ENCODE results near the gene EIF2AK3. TPM values are rescaled to one million over a fixed set of nuclear protein-coding genes. Genes with fewer than 3 reads are reported as not detected.
"Not testable (repeated sequence)": the region's sequence is repeated elsewhere in the genome, so short reads cannot be mapped to it uniquely, and the experiment has no call there.

EIF2AK3 gene
- total RNA-seq, 1 experiment from 2014 or later = 10.2 TPM

DNA sequence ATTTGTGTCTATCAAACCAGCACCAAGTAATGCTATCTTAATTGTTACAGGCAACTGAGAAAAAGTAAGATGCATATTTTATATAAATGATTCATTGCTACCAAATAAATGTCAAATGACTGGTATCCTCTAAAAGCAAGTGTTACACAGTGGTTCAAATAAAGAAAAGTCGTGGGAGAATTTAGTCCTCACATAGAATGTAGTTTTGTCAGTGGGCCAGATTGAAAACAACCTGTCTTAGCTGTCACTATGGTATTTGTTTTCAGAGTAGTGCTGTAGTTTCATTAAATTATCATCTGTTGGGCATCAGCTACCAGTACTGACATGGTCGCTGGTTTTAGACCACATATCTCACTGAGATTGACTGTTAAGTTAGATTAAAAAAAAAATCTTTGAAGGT is 10.2 kb upstream of the EIF2AK3 start:
- DNase-seq (ENCODE audit: low spot score) = no peak

DNA sequence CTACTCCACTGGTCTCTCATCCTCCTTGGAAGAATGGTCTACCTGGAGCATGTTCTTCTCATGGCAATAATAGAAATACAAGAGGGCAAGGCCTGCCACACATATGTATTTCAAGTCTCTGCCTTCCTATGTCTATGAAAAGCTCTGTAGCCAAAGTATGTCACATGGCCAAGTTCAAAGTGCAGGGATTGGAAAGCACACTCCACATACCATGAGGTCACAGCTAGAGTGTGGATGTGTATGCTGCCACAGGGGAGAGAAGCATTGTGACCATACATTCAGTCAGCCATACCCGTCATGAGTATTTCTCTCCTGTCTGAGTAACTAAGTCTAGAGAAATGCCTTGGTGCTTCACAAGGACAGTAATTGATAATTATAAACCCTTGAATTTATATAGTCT is 8.8 kb upstream of the EIF2AK3 start:
- DNase-seq (ENCODE audit: low spot score) = no peak

DNA sequence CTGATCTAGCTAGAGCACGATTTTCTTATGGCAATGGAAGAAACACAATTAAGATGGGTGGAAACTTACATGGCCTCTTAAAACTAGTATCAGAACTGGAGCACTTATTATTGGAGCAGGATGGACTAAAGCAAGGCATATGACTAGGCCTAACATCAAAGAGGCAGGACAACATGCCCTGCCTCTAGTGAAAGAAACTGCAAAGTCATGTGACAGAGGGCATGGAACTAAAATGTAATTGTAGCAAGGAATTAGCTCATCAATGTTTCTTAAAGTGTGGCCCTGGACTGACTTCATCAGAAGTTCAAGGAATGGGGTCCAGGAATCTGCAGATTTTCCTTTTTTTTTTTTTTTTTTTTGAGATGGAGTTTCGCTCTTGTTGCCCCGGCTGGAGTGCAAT is 5.3 kb upstream of the EIF2AK3 start:
- no peak for DNase-seq (ENCODE audit: low spot score)

DNA sequence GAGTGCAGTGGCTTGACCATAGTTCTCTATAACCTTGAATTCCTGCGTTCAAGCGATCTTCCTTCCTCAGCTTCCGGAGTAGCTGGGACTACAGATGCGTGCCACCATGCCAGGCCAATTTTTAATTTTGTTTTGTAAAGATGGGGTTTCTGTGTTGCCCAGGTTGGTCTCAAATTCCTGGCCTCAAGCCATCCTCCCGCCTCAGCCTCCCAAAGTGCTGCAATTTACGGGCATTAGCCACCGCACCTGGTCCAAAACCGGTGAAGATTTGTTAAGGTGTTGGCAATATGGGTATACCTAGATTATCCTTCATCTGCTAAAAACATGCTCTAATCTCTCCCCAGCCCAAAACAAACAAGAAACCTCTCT is 1.3 kb upstream of the EIF2AK3 start:
- no peak for DNase-seq (ENCODE audit: low spot score)

DNA sequence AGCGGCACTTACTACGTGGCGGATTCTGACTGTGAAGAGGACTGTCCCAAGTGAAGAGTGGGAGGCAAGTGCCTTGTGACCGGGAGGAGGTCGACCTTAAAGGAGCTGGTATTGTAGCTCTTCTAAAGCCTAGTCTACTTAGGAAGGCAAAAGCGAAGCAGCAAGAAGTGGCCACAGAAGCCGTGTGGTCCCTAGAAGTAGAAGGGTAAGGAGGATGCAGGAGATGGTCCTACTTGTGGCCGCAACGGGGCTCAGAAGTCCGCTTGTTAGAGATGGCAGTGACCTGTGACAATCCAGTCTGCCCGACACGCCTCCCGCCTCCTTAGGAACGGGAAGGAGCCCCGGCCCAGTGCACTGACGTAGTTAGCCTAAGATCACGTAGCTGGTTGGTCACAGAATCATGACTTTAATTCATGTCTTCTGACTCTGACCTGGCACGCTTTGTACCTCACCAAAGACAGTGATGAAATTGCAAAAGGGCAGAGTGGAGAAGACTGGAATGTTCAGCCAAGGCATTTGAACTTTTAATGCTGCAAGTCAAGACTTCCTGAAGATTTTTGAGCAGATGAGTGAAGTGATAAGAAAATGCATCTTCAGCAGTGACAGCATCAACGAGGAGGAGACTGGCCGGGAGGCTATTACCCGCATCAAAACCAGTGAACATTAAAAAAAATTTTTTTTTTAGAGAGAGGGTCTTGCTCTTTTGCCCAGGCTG is 749 bp upstream of the EIF2AK3 start:
- DNase-seq (ENCODE audit: low spot score) = no peak

DNA sequence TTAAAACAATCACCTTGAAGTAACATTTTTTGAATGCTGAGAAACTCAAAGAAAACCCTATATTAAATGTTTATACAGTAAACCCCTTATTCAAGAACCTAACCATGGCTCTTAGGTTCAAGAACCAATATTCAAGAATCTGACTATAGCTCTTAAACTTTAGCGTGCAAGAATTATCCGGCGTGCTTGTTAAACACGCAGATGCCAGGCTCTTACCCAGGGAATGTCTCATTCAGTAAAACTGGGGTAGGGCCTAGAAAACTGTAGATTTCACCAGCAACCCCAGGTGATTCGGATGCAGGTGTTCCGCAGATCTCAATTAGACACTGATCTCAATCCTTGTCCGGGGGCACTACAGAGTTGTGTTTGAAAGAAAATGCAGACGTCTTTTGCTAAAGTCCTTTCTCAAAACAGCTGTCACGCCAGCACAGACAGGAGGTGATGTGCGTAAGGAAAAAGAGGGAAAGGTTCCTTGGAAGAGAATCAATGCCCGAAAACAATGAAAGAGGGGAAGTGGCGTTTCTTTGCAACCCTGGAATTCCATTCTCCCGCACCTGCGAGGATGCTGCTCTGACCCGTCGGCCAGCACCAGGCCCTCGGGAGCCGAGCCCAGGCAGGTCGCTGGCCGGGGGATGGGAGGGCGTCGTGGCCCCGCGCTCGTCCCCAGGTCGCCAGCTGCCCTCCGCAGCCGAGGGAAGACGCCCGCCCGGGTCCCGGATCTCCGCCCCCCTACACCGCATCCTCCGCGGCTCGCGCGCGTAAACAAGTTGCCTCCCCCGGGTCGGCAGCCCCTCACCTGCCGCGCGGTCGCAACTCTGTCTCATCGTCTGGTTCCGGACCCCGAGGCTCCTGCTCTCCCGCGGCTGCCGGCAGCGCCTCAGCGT is 851 bp downstream of the EIF2AK3 start:
- peak; percentile 31 for DNase-seq (ENCODE audit: low spot score)

DNA sequence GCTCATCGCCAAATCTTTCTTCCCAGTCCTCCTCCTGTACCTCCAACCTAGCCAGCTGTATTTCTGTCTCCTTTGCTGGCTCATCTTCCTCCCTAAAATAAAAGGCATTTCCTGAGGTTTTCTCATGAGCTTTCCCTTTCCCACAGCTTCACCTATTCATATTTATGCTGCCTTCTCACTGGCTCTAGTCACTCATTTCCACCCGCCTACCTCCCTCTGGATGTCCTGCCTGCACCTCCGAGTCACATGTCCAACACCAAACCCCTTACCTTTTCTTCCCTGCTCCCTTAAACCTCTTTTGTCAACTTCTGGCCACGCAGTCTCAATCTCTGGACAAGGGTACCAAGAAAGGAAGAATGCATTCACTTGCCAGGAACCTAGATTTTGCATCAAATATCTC is 2.8 kb downstream of the EIF2AK3 start:
- DNase-seq (ENCODE audit: low spot score) = no peak

DNA sequence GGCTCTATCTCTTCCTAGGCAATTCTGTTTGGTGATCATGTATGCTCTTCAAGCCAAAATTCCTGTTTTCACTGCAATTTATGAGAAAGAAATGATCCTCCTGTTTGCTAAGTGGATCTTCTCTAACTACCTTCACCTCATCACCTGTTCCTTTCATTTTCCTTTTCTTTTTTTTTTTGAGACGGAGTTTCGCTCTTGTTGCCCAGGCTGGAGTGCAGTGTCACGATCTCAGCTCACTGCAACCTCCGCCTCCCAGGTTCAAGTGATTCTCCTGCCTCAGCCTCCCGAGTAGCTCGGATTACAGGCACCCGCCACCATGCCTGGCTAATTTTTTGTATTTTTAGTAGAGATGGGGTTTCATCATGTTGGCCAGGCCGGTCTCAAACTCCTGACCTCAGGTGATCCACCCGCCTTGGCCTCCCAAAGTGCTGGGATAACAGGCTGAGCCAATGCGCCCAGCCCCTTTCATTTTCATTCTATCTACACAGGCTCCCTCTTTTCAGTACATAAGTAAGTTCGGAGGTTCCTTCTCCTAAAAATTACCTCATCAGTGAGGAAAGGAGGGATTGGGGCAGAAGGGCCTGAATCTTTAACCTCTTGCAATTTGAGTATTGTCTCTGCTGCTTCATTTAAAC is 3.3 kb downstream of the EIF2AK3 start:
- DNase-seq (ENCODE audit: low spot score) = not testable (repeated sequence)

DNA sequence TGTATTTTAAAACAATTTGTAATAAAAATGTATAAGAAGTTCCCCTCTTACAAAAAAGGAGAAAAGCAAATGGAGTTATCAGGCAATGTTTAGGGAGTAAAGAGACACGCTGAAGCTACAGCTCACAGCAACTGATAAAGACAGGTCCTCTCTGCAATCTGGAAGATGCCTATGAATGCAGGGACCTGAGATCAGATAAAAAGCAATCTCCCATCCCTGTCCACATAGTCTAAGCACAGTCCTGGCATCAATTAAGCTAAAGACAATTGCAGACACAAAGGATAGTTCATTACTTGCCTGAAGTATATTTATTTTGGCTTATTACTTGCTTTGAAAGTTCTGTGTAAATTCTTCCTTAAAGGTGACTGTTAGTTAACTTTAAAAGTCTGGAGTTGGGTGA is 5.0 kb downstream of the EIF2AK3 start:
- DNase-seq (ENCODE audit: low spot score) = no peak

DNA sequence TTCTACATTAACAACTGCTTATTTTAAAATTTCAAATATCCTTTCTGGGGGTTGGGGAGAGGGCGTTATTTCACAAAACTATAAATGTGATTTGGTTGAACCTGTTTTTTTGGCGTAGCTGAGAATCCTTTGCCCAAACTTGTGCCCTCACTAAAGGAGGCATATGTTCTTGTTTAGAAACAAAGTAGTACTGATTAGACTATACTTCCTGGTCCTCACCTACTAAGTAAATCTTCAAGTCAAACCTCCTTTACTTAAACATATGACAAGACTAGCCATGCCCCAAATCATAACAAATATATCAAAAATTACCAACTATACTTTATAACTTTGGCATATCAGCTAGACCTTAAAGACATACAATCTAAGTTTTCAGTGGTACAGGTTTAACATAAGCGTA is 5.8 kb downstream of the EIF2AK3 start:
- DNase-seq (ENCODE audit: low spot score) = no peak

DNA sequence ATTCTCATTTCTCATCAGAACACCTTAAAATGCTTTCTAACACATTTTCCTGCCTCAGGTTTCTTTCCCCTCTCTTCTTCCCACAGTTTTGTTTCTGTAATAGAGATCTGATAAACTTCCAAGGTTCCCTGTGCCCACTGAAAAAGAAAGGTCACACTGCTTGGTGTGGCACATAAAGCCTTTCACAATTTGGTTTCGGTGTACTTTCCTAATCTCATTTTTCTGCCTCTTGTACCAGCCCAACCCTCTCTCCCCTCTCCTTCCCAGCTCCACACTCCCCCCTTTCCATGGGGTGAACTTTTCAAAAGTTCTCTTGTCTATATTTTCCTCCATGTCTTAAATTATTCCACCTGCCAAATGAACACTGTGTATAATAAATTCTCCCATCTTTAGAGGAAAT is 7.2 kb downstream of the EIF2AK3 start:
- DNase-seq (ENCODE audit: low spot score) = no peak

DNA sequence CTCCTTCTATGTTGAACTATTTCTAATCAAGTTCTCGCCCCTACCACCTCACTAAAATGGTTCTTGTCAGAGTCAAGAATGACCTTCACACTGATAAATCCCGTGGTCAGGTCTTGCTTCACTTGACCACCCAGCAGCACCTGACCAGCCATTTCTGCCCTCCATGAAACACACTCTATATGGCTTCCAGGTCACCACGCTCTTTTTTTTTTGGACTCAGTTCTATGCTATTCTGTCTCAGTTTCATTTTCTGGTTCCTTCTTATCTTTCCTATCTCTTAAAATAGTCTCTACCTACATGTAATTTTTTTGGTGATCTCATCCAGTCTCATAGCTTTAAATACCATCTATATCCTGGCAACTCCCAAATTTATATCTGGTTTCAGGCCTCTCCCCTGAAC is 11.4 kb downstream of the EIF2AK3 start:
- DNase-seq (ENCODE audit: low spot score) = no peak

DNA sequence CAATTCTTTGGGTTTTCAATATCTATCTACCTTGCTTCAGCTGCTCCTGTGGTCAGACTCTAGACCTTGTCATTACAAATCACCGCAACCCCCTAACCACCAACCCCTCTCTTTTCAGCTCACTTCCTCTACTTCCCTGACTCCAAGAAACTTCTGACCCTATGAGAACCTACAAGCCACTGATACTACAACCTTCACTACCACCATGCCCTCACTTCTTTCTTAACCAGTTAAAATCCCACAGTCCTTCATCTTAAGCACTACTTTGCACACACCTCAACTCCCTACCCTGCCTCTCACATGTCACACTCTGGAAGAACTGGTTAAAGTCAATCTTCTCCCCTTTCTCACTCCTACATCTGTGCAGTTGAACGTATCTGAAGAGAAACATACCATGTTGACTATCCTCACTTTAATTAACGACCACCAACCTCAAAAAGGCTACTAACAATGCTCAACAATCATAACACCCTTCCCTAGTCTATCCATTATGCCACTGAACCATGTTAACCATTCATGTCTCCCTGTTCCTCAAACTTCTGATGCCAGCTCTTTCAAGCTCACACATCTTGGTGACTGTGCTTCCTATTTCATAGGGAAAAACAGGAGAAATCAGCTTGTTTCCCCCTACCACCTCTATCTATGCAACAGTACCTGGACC is 12.6 kb downstream of the EIF2AK3 start:
- DNase-seq (ENCODE audit: low spot score) = no peak

DNA sequence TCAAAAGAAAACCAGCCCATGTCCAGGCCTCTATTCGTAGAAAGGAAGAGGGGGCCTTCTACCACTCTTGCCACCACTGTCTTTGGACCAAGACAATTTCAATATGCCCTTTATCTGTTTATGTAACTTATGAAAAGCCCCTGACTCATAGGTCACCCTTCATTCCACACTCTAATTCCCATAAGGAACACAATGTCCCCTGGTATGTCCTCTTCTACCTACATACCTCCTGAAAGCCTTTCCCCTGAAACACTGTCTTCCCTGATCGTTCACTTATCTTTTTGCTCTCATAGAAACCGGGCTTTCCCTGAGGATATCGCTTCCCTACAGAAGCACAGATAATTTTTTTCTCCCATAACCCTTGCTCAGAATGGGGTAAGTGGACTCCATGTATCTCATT is 13.3 kb downstream of the EIF2AK3 start:
- no peak for DNase-seq (ENCODE audit: low spot score)

DNA sequence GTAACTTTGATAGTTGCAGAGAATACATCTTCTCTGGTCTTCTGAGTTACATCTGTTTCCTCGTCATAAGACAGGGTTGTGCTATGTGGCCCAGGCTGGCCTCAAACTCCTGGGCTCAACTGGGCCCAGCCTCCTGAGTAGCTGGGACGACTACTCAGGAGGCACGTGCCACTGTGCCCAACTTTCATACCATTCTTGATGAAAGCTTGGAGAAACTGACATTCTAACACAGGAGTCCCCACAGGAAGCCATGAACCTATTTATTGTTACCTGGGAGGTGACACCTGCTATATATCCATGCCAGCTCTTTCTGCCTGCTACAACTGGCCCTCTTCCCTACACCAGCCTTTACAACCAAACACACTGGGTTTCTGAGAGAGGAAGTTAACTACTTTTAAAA is 19.1 kb downstream of the EIF2AK3 start:
- no peak for DNase-seq (ENCODE audit: low spot score)

DNA sequence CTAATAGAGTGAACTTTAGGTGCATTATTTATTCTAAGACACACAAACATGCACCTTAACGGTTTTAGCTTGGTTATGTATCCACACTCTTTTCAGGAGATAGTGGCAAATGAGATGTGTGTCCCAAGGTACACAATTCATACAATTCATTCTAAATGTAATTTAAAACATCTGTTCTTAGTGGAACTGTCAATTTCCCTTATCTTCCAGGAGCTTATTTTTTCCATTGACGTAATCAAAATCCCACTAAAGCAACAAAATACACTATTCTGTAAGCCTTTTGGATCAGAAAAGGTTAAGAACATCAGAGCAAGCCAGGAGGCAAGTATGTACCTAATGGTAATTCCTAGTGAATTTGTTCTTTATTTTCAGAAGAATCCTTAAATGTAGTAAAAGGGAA is 19.8 kb downstream of the EIF2AK3 start:
- no peak for DNase-seq (ENCODE audit: low spot score)

DNA sequence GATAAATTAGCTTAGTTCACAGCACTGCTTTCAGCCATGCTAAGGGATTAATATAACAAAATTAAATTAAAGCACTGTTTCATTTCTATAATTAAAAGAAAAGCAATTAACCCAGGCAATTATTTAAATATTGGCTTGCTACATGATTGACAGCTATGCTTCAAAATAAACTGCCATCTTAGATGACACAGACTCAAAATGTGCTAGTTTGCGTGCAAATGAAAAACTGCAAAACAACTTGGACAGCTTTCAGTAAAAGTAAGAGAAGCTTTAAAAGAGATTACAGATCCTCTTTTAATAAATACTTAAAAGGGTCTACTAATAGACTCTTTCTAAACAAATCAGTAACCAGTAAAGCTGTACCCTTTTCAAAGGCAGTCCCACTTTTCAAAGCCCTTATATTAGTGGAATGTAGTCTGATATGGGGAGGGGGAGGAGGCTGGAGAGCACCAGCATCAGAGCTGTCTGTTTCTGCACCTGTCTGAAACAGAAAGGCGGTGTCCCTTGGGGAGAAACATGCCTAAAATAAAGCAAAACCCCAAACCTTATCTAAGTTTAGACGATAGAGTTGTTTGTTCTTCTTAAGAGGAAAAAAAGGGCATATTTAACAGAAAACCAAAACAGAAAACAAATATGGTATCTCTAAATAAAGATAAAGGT is 20.8 kb downstream of the EIF2AK3 start:
- DNase-seq (ENCODE audit: low spot score) = no peak

DNA sequence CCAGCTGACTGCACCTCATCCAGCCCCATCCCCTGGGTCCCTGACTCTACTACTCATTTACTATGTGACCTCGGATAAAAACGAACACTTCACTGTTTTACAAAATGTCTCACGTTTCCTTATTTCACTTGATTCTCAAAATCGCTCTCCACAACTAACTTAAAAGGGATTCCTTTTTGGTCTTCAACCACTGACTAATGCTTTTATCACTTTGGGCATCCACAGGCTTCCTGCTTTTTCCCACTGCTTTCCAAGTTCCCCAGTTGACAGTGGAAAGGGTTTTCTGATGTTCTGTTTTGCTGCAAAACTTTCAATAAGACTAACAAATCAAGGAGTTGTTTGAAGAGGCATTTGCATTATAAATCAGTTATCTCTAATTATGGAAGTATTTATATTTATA is 24.1 kb downstream of the EIF2AK3 start:
- DNase-seq (ENCODE audit: low spot score) = no peak

DNA sequence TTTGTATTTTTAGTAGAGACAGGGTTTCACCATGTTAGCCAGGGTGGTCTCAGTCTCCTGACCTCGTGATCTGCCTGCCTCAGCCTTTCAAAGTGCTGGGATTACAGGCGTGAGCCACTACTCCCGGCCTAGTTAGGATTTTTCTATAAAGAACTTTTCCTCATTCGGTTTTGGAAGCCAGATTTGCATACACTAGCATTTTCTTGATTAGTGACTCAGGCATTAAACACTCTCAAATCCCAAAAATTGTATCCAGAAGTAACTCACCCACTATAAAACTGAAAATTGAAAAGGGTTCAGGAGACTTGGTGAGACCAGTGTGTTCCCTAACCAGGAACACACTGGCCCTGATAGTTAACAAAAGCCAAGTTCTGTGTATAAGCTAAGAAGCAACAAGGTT is 25.2 kb downstream of the EIF2AK3 start:
- DNase-seq (ENCODE audit: low spot score) = no peak

DNA sequence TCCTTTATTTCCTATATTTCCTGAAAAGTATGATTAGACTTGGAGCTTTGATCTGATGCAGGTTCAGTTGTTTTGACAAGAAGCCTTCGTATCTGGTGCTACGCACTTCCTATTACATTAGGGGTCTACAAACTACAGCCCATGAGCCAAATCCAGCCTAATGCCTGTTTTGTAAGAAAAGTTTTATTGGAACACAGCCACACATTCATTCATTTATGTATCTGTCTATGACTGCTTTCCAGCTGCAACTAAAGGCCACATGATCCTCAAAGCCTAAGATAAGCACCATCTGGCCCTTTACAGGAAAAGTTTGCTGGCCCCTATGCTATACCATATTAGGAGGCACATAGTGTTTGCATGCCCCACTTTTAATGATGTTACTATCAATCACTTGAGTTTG is 26.0 kb downstream of the EIF2AK3 start:
- no peak for DNase-seq (ENCODE audit: low spot score)

DNA sequence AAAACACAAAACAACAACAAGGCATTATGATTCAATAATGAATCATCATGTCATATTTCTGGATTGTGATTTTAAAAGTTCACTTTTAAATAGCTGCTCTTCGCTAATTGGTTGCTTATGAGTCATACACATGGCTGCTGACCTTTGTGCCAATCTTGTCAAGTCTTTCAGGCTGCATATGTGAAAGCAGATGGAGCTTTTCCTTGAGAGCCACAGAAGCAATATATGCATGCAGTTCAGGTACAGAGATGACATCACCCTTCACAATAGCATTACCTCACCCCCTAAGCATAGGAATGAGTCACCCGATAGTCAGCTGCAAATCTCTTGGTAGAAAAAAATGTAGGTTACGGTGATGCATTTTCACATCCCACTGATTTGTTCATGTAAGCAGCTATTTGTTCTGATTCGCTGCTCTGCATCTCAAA is 27.2 kb downstream of the EIF2AK3 start:
- peak; percentile 82 for DNase-seq (ENCODE audit: low spot score)

DNA sequence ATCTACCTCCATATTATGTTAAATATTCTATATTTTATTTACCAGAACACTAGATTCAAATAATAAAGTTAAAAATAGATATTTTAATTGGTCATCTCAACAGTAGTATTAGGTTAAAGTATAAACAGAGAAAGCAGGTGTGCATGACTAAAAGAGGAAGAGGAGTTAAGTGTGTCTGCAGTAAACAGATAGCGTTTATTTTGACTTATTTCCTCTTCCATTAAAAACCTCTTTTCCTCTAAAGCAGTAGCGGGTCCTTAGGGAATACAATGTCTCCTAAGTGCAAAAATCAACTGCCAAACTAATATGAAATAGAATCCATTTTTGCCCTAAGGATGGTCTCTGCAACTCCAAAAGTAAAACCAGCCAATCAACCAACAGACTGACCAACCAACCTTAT is 27.7 kb downstream of the EIF2AK3 start:
- no peak for DNase-seq (ENCODE audit: low spot score)
